GM12865 (cell line): Measurements from ENCODE around the gene XRN1.

Experiments
- DNase-seq: peaks from one replicate; pipeline ENCODE4 v3.0.0; 2010; ENCODE audit warnings: low read depth
- H3K4me3 ChIP-seq: 2 replicates; pipeline ENCODE4 v1.5.1; 2011; ENCODE audit warnings: mild to moderate bottlenecking, low read depth, low read length, control low read depth
- TF ChIP-seq, protein P1 (sequence below): IDR thresholded peaks from 2 replicates; pipeline ENCODE4 v1.5.1; 2011; ENCODE audit warnings: low read length, control low read depth, low read depth, inconsistent platforms; ENCODE audit not compliant: insufficient read depth; ENCODE audit errors: missing control alignments

XRN1 gene

DNA sequence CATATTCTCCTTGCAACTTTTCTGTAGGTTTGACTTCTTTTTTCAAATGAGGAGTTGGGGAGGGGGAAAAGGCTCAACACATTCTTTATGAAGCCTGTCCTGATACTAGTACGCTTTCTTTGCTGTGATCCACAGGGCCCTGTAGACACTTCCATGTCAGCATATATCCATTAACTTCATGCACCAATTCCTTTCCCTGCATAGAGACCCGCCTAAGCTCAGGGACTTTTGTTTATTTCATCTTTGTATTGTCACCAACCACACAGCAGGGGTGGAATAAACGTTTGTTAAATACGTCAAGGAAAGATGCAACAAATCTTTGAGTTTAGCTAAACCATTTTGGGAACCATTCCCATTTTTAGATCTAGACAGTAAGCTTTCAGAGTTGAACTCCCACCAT is 179.4 kb downstream of the XRN1 start:
- no peak for DNase-seq
- TF ChIP-seq, protein P1, sequence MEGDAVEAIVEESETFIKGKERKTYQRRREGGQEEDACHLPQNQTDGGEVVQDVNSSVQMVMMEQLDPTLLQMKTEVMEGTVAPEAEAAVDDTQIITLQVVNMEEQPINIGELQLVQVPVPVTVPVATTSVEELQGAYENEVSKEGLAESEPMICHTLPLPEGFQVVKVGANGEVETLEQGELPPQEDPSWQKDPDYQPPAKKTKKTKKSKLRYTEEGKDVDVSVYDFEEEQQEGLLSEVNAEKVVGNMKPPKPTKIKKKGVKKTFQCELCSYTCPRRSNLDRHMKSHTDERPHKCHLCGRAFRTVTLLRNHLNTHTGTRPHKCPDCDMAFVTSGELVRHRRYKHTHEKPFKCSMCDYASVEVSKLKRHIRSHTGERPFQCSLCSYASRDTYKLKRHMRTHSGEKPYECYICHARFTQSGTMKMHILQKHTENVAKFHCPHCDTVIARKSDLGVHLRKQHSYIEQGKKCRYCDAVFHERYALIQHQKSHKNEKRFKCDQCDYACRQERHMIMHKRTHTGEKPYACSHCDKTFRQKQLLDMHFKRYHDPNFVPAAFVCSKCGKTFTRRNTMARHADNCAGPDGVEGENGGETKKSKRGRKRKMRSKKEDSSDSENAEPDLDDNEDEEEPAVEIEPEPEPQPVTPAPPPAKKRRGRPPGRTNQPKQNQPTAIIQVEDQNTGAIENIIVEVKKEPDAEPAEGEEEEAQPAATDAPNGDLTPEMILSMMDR, result no peak
- H3K4me3 ChIP-seq, result no peak overlapping the region

DNA sequence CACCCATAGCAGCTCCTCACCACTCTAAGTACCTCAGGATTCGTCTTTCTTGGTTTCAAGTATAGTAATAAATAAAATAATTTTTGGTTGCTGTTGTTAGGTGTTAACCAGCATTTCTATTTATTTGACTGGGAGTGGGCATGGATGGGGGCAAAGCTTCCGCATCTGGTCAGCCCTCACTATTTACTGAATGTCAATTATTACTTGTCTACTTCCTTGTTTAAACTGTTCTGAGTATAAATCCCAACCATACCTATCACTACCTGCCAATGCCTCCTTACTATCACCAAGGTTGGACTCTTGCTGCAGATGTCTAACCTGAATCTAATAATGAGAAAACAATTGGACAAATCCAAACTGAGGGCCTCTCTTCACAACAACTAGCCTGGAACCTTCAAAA is 180.6 kb downstream of the XRN1 start:
- no peak for DNase-seq
- H3K4me3 ChIP-seq, result no peak overlapping the region
- TF ChIP-seq, protein P1, result no peak

DNA sequence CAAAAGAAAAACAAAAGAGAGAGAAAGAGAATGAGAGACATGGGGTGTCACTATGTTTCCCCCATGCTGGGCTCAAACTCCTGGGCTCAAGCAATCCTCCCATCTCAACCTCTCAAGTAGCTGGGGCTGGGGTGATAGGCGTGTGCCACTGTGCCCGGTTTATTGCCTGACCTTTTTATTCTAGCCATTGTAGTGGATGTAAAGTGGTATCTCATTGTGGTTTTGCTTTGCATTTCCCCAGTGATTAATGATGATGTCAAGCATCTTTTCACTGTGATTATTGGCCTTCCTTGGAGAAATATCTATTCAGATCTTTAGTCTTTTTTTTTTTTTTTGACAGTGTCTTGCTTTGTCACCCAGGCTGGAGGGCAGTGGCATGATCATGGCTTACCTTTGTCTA is 184.7 kb downstream of the XRN1 start:
- no peak for DNase-seq
- TF ChIP-seq, protein P1, result no peak

DNA sequence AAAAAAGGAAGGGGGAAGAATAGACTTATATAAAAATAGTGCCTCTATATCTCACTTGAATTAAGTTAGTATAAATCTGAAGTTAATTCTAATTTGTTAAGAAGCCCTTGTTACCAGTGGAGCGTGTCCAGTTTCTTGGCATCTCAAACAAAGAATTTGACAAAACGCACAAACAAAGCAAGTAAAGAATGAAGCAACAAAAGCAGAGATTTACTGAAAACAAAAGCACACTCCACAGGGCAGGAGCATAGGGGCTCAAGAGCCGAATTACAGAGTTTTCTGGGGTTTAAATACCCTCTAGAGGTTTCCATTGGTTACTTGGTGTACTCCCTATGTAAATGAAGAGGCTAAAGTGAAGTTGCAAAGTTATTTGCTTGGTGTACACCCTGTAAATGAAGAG is 188.5 kb downstream of the XRN1 start:
- TF ChIP-seq, protein P1, result no peak
- DNase-seq, result no peak
- no peak overlapping the region for H3K4me3 ChIP-seq

More for the DNA sequence above, 184.7 kb downstream of the XRN1 start:
- no peak overlapping the region for H3K4me3 ChIP-seq

DNA sequence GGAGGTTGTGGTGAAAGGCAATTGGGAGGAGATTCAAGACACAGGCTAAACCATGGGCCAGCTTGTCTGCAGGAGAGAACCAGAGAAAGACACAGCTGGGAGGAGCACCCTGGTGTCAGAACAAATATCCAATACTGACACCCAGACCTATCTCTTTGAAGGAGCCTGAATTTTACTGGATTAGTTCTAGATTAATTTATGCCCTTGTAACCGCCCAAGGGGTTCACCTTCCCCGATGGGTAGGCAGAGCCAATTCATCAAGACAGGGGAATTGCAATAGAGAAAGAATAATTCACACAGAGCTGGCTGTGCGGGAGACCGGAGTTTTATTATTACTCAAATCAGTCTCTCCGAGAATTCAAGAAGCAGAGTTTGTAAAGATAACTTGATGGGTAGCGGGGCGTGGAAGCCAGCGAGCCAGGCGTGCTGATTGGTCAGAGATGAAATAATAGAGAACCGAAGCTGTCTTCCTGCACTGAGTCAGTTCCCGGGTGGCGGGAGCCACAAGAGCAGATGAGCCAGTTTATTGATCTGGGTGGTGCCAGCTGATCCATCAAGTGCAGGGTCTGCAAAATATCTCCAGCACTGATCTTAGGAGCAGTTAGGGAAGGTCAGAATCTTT is 191.0 kb downstream of the XRN1 start:
- no peak for DNase-seq
- TF ChIP-seq, protein P1, result no peak
- no peak overlapping the region for H3K4me3 ChIP-seq
